B cell (primary cell): ENCODE measurements around the gene GLIS2.

ENCODE experiments used
- EZH2 ChIP-seq: IDR thresholded peaks from 2 replicates; pipeline ENCODE4 v1.6.1; 2012; ENCODE audit warnings: borderline replicate concordance, low read depth, mild to moderate bottlenecking, moderate library complexity, low read length; ENCODE audit not compliant: insufficient read depth, poor library complexity, severe bottlenecking
- TF ChIP-seq, protein P1 (sequence below): fragments of 200-600 bp; IDR thresholded peaks from one replicate; pipeline ENCODE4 v1.8.0; 2022; ENCODE audit warnings: antibody characterized with exemption, mild to moderate bottlenecking

DNA sequence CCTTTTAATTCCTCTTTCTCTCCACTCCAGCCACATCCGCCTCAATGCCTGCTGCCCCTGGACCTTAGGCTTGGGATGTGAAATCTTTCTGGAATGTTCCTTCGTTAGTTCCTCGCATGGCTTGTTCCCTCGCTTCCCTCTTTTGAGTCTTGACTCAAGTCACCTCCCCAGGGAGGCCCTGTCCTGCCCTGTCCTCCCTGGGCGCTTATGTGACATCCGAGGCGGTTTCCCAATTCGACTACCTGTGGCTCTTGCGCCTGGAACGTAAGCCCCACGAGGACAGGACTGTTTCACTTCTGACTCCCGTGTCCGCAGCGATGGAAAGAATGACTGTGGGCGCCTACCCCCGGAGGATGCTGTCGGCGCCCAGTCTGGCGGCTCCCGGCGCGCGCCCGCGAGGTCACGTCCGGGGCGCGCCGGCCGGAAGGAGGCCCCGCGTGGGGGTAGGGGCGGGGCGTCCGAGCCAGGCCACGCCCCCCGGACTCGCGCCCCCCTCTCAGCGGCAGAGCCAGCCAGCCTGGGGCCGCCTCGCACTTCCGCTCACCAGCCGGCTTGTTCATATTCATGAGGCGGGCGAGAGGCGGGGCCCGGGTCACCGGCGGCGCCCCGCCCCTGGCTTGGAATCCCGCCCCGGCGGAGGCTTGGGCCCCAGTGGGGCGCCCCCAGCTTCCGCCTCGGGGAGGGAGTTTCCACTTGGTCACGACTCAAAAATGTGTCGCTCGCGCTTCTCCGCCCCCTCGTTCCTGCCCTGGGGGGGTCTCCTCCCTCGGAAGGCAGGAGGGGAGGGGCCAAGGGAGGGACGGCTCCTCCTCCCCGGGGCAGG lies 8.4 kb upstream of the GLIS2 start:
- TF ChIP-seq, protein P1, sequence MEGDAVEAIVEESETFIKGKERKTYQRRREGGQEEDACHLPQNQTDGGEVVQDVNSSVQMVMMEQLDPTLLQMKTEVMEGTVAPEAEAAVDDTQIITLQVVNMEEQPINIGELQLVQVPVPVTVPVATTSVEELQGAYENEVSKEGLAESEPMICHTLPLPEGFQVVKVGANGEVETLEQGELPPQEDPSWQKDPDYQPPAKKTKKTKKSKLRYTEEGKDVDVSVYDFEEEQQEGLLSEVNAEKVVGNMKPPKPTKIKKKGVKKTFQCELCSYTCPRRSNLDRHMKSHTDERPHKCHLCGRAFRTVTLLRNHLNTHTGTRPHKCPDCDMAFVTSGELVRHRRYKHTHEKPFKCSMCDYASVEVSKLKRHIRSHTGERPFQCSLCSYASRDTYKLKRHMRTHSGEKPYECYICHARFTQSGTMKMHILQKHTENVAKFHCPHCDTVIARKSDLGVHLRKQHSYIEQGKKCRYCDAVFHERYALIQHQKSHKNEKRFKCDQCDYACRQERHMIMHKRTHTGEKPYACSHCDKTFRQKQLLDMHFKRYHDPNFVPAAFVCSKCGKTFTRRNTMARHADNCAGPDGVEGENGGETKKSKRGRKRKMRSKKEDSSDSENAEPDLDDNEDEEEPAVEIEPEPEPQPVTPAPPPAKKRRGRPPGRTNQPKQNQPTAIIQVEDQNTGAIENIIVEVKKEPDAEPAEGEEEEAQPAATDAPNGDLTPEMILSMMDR = no peak
- no peak for TF ChIP-seq EZH2
